Hematopoietic multipotent progenitor cell treated with erythropoietin and hydrocortisone succinate and interleukin-3 and kit ligand, for 4 days (in vitro differentiated cells): ENCODE results near the gene SEMA4D.

Experiments used
- DNase-seq: peaks from one replicate; pipeline ENCODE4 v3.0.0-alpha.2; 2015

SEMA4D gene

GRCh38 chr9:89442981-89443814, 54.7 kb downstream of the SEMA4D start:
- DNase-seq, result no peak

- DNase-seq, result no peak
Measured at GRCh38 chr9:89442501-89442978, 55.4 kb downstream of the SEMA4D start.

- DNase-seq, result no peak
Measured at GRCh38 chr9:89441986-89442385, 55.9 kb downstream of the SEMA4D start.

GRCh38 chr9:89441655-89441970, 56.3 kb downstream of the SEMA4D start:
- DNase-seq, result no peak

- no peak for DNase-seq
Measured at GRCh38 chr9:89440951-89441654, 56.8 kb downstream of the SEMA4D start.

GRCh38 chr9:89440548-89440947, 57.4 kb downstream of the SEMA4D start:
- peak; percentile 57 for DNase-seq

GRCh38 chr9:89440046-89440445, 57.9 kb downstream of the SEMA4D start:
- DNase-seq, result no peak

- no peak for DNase-seq
Measured at GRCh38 chr9:89439571-89439970, 58.3 kb downstream of the SEMA4D start.

GRCh38 chr9:89438194-89438593, 59.7 kb downstream of the SEMA4D start:
- no peak for DNase-seq

GRCh38 chr9:89437772-89438171, 60.1 kb downstream of the SEMA4D start:
- DNase-seq, result no peak

GRCh38 chr9:89436963-89437625, 60.8 kb downstream of the SEMA4D start:
- DNase-seq, result peak; percentile 62

GRCh38 chr9:89436326-89436725, 61.6 kb downstream of the SEMA4D start:
- DNase-seq, result no peak

GRCh38 chr9:89435071-89435823, 62.7 kb downstream of the SEMA4D start:
- peak; percentile 50 for DNase-seq

- DNase-seq, result no peak
Measured at GRCh38 chr9:89434636-89435035, 63.3 kb downstream of the SEMA4D start.

GRCh38 chr9:89433826-89434225, 64.1 kb downstream of the SEMA4D start:
- DNase-seq, result no peak

GRCh38 chr9:89432986-89433530, 64.9 kb downstream of the SEMA4D start:
- no peak for DNase-seq

GRCh38 chr9:89431930-89432725, 65.8 kb downstream of the SEMA4D start:
- peak; percentile 93 for DNase-seq

- no peak for DNase-seq
Measured at GRCh38 chr9:89430995-89431394, 66.9 kb downstream of the SEMA4D start.

GRCh38 chr9:89428901-89429890, 68.7 kb downstream of the SEMA4D start:
- peak; percentile 77 for DNase-seq

GRCh38 chr9:89428222-89428761, 69.6 kb downstream of the SEMA4D start:
- DNase-seq, result no peak
